GM12872 (cell line): ENCODE results near the gene C12orf60.

Experiments used
- CTCF ChIP-seq: IDR thresholded peaks from 3 replicates; pipeline ENCODE4 v1.5.1; 2011; ENCODE audit warnings: low read depth, mild to moderate bottlenecking, low read length, moderate library complexity; ENCODE audit not compliant: insufficient read depth

Gene C12orf60

DNA sequence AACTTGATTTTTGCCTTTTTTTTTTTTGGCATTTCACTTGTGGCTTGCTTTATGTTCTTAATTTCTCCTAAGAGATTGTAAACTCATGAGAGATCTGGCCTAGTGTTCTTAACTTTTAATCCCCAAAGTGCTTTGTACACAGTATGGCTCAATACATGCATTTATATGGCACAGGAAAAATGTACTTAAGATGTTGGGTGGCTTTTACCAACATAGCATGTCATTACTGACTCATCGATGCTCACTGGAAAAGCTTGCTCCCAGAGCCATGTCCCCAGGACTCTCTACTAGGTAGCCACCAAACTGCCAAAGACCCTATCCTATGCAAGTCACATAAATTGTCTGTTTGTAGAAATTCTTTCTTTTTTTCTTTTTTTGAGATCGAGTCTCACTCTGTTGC lies 23.6 kb downstream of the C12orf60 start:
- TF ChIP-seq CTCF = no peak

DNA sequence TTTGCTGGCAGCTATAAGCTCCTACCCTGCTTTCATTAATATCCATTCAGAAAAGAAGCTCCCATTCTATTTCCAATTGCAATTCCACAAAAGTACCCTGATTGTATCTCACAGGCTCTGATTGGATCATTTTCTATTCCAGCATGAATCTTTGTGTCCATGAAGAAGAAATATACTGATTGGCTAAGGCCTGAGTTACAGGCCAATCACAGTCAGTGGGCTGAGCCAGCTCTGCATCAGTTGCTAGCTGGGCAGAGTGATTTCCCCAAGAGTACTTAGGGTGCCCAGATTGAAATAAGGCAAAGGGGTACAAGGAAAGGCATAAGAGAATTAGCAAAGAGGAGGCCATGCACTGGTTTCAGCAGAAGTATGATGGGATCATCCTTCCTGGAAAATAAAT lies 25.4 kb downstream of the C12orf60 start:
- TF ChIP-seq CTCF = no peak

GRCh38 chr12:14833336-14833735 lies 29.9 kb downstream of the C12orf60 start:
- no peak for TF ChIP-seq CTCF

- no peak for TF ChIP-seq CTCF
Measured at GRCh38 chr12:14833952-14834351, 30.5 kb downstream of the C12orf60 start.

GRCh38 chr12:14834509-14834908 lies 31.0 kb downstream of the C12orf60 start:
- TF ChIP-seq CTCF = no peak

DNA sequence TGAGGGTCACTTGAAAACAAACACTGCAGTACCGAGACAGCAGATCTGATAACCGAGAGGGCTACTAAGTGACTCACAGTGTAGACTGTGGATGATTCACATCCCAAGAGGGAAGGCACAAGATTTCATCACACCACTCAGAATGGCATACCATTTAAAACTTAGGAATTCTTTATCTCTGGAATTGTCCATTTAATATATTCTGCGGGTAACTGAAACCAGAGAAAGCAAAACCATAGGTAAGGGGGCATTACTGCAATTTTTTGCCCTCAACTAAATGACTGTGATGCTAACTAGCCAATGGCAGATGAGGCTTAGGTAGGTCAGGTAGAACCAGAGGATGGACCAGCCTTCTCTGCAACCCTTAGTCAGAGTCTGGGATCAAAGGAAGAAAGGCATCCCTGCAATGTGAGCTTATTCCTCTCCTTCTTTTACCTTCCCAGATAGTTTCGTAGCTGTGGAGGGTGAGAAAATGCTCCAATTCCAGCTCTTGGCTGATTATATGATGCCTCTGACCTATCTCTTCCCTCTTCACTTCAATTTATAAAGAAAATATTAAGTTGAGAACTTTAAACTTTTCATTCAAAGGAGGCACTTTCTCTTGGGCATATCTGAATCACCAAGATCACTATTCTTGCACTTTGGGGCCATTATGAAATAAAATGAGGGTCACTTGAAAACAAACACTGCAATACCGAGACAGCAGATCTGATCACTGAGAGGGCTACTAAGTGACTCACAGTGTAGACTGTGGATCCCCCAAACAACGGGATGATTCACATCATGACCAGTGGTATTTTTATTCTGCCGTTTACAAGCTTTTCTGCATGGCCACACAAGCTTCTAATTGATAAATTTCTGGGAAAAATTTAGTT lies 33.1 kb downstream of the C12orf60 start:
- TF ChIP-seq CTCF = no peak

- no peak for TF ChIP-seq CTCF
Measured at GRCh38 chr12:14839262-14839661, 35.8 kb downstream of the C12orf60 start.
